Activated T-helper 1 cell treated with anti-CD3 and anti-CD28 coated beads, Interleukin-12 subunit alpha, Interleukin-12 subunit beta, Interleukin-2, Interleukin-4 antibody, amounts not matched to agents 30 ng/mL and 10 ng/mL and 1 ng/mL, durations not matched to agents 14 hours and 24 hours and 36 hours (primary cell): ENCODE results near the gene EIF1AY. TPM values are rescaled to one million over a fixed set of nuclear protein-coding genes. Genes with fewer than 3 reads are reported as not detected.

Experiments
- DNase-seq: peaks from one replicate; pipeline ENCODE4 v3.0.0; 2021; ENCODE audit warnings: low spot score
- H3K27ac Mint-ChIP-seq: one replicate; pipeline ENCODE4 v1.8.0; 2021; ENCODE audit warnings: mild to moderate bottlenecking, mixed read lengths
- H3K27me3 Mint-ChIP-seq: one replicate; pipeline ENCODE4 v1.8.0; 2022; ENCODE audit warnings: mild to moderate bottlenecking, moderate library complexity, mixed read lengths; ENCODE audit not compliant: insufficient read depth
- H3K36me3 Mint-ChIP-seq: one replicate; pipeline ENCODE4 v1.8.0; 2021; ENCODE audit warnings: low read depth, mixed read lengths
- H3K4me1 Mint-ChIP-seq: one replicate; pipeline ENCODE4 v1.8.0; 2021; ENCODE audit warnings: low read depth, mixed read lengths
- H3K4me3 Mint-ChIP-seq: one replicate; pipeline ENCODE4 v1.8.0; 2021; ENCODE audit warnings: mild to moderate bottlenecking, moderate library complexity, mixed read lengths
- H3K9me3 Mint-ChIP-seq: one replicate; pipeline ENCODE4 v1.8.0; 2021; ENCODE audit warnings: mixed read lengths
- intact Hi-C: fragments of 100-400 bp; cut with micrococcal nuclease; formaldehyde crosslinking; loops from one replicate; pipeline ENCODE4 v1.15.1; 2024
- total RNA-seq: library from RNA; stranded (reverse); gene quantifications from 2 replicates; pipeline ENCODE4 v1.2.3, GENCODE V29; 2022

EIF1AY gene
- total RNA-seq, 1 donor from 2014 or later, result 81.7 TPM

DNA sequence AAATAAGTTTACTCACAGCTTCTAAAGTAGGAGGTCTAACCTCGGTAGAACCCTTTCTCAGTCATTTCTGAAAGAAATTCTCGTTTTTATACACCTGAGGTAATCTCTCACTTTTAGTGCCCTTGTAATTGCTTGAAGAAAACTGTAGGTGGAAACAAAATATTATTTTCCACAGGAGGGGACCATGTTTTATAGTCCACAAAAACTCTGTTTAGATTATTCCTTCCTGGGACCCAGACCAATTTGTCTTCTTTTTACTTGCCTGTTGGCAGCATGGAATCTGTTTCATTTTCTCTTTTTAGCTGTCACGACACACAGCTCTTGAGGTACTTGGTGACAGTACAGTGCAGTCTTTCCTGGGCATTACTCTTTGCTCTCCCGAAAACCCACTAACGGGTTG lies 930 bp downstream of the EIF1AY start:
- H3K36me3 Mint-ChIP-seq, result peaks cover 12% of the 10 kb centered on the region
- intact Hi-C loops, result loop anchor here (1.0 to 10.0 kb wide), 11 partner anchors 98 to 832 kb away; partner anchors contain the start of gene KDM5D
- H3K4me3 Mint-ChIP-seq, result peak overlapping the region; percentile 94
- DNase-seq, result no peak
- peaks cover 22% of the 10 kb centered on the region for H3K4me1 Mint-ChIP-seq
- H3K9me3 Mint-ChIP-seq, result peaks cover 4% of the 10 kb centered on the region
- no peaks in the 10 kb centered on the region for H3K27me3 Mint-ChIP-seq
- H3K27ac Mint-ChIP-seq, result peak overlapping the region; percentile 94

GRCh38 chrY:20578206-20578605 lies 2.6 kb downstream of the EIF1AY start:
- no peaks in the 10 kb centered on the region for H3K27me3 Mint-ChIP-seq
- intact Hi-C loops, result loop anchor here (5.0 to 10.0 kb wide), 8 partner anchors 97 to 833 kb away; partner anchors contain the start of gene KDM5D
- peaks cover 17% of the 10 kb centered on the region for H3K4me1 Mint-ChIP-seq
- peaks cover 2% of the 10 kb centered on the region for H3K9me3 Mint-ChIP-seq
- no peak overlapping the region for H3K27ac Mint-ChIP-seq
- no peak for DNase-seq
- peak overlapping the region; percentile 75 for H3K4me3 Mint-ChIP-seq
- peaks cover 12% of the 10 kb centered on the region for H3K36me3 Mint-ChIP-seq

GRCh38 chrY:20581687-20582086 lies 6.1 kb downstream of the EIF1AY start:
- H3K4me1 Mint-ChIP-seq, result peaks cover 6% of the 10 kb centered on the region
- H3K4me3 Mint-ChIP-seq, result no peak overlapping the region
- DNase-seq, result no peak
- intact Hi-C loops, result no loop called here
- H3K9me3 Mint-ChIP-seq, result no peaks in the 10 kb centered on the region
- no peaks in the 10 kb centered on the region for H3K27me3 Mint-ChIP-seq
- H3K27ac Mint-ChIP-seq, result no peak overlapping the region
- peaks cover 14% of the 10 kb centered on the region for H3K36me3 Mint-ChIP-seq

DNA sequence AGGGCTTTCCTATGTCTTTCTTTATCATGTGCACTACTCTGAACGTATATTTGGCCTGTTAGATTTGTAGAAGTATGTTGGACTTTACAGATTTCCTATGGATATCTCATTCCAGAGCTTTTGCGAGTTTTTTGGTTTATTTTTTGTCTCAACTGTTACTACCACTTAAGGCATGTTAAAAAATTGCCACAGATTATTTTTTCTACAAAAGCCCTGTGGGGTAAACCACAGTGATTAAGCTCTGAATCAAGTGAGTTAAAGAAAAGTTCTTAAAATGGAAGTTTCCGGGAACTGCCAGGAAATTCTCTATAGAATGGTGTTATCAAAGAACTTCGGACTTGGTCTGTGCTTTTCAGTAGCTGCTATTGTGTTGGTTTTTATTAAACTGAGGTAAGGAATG lies 10.6 kb downstream of the EIF1AY start:
- Mint-ChIP-seq H3K27me3 (no peaks in the 10 kb centered on the region), H3K4me1 (no peaks in the 10 kb centered on the region), H3K36me3 (peaks cover 21% of the 10 kb centered on the region), H3K27ac (no peak overlapping the region), H3K9me3 (no peaks in the 10 kb centered on the region), H3K4me3 (no peak overlapping the region)
- intact Hi-C loops, result no loop called here
- no peak for DNase-seq

Other genes with a start within 250 kb of the EIF1AY start
- gene RPS4Y2, start 180.3 kb downstream of the EIF1AY start, total RNA-seq, result 0.56 TPM in 1 of 2 replicates, not detected in the other